ENCODE results near the gene TMEM17. TPM values are rescaled to one million over a fixed set of nuclear protein-coding genes. Genes with fewer than 3 reads are reported as not detected.
A peak's percentile ranks its signal among the peaks of the same experiment; 100 is the strongest.

Gene TMEM17
- total and polyA plus RNA-seq, 2 of the 13 experiments (the other 11 are each of a cell fraction or from before 2014, with no cell fraction given) = 0.22 to 0.50 TPM

GRCh38 chr2:62540408-62541168, 34.6 kb upstream of the TMEM17 start (continued):
- TF ChIP-seq, protein P1, sequence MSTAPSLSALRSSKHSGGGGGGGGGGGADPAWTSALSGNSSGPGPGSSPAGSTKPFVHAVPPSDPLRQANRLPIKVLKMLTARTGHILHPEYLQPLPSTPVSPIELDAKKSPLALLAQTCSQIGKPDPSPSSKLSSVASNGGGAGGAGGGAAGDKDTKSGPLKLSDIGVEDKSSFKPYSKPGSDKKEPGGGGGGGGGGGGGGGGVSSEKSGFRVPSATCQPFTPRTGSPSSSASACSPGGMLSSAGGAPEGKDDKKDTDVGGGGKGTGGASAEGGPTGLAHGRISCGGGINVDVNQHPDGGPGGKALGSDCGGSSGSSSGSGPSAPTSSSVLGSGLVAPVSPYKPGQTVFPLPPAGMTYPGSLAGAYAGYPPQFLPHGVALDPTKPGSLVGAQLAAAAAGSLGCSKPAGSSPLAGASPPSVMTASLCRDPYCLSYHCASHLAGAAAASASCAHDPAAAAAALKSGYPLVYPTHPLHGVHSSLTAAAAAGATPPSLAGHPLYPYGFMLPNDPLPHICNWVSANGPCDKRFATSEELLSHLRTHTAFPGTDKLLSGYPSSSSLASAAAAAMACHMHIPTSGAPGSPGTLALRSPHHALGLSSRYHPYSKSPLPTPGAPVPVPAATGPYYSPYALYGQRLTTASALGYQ (CRISPR knock-in tag; IDR thresholded peaks at IDR 0.05) = peak; percentile 72
- TF ChIP-seq RFX1 (IDR thresholded peaks at IDR 0.05) (peak; percentile 18; the same call in 1 of the 2 replicates), YEATS4 (CRISPR knock-in tag; IDR thresholded peaks at IDR 0.05; ENCODE audit: borderline replicate concordance) (no peak; the same call in 1 of the 2 replicates), ZMYM4 (CRISPR knock-in tag; IDR thresholded peaks at IDR 0.05) (peak; percentile 83), ZNF101 (CRISPR knock-in tag; IDR thresholded peaks at IDR 0.05; ENCODE audit: borderline replicate concordance, low read depth) (no peak), ZNF547 (CRISPR knock-in tag; IDR thresholded peaks at IDR 0.05) (no peak), BATF2 (CRISPR knock-in tag; IDR thresholded peaks at IDR 0.05) (no peak), SOX6 (IDR thresholded peaks at IDR 0.05) (no peak), SOX6 (CRISPR knock-in tag; IDR thresholded peaks at IDR 0.05) (peak; percentile 81), ZNF75D (CRISPR knock-in tag; IDR thresholded peaks at IDR 0.05; ENCODE audit: borderline replicate concordance) (no peak), IRF2 (CRISPR knock-in tag; IDR thresholded peaks at IDR 0.05) (peak; percentile 62; the same call in 1 of the 2 replicates), ATF7 (IDR thresholded peaks at IDR 0.05) (no peak), ATF7 (CRISPR knock-in tag; IDR thresholded peaks at IDR 0.05) (no peak), DPF2 (CRISPR knock-in tag; IDR thresholded peaks at IDR 0.05; ENCODE audit: borderline replicate concordance, low read depth) (peak; percentile 70; the same call in 1 of the 2 replicates), ZKSCAN5 (CRISPR knock-in tag; IDR thresholded peaks at IDR 0.05) (no peak), FOXP1 (IDR thresholded peaks at IDR 0.05) (no peak), FOXP1 (CRISPR knock-in tag; IDR thresholded peaks at IDR 0.05) (peak; percentile 74), ZFP36 (IDR thresholded peaks at IDR 0.05; ENCODE audit: borderline replicate concordance, low read depth, low read length, partially characterized antibody) (no peak), TEAD2 (CRISPR knock-in tag; IDR thresholded peaks at IDR 0.05) (no peak), RXRB (CRISPR knock-in tag; IDR thresholded peaks at IDR 0.05; ENCODE audit: borderline replicate concordance) (peak; percentile 66; the same call in 1 of the 2 replicates), TGIF2 (CRISPR knock-in tag; IDR thresholded peaks at IDR 0.05) (no peak), TCF12 (IDR thresholded peaks at IDR 0.05) (no peak), TCF12 (CRISPR knock-in tag; IDR thresholded peaks at IDR 0.05) (no peak), U2AF2 (IDR thresholded peaks at IDR 0.05; ENCODE audit: low read depth, low read length) (no peak), ADNP (CRISPR knock-in tag; IDR thresholded peaks at IDR 0.05) (no peak), KDM6A (CRISPR knock-in tag; IDR thresholded peaks at IDR 0.05; ENCODE audit: low read depth) (peak; percentile 85), NCOA2 (CRISPR knock-in tag; IDR thresholded peaks at IDR 0.05) (peak; percentile 84), RBFOX2 (IDR thresholded peaks at IDR 0.05; ENCODE audit: low read depth, low read length) (peak; percentile 39; the same call in 1 of the 2 replicates)
- TF ChIP-seq, protein P2, sequence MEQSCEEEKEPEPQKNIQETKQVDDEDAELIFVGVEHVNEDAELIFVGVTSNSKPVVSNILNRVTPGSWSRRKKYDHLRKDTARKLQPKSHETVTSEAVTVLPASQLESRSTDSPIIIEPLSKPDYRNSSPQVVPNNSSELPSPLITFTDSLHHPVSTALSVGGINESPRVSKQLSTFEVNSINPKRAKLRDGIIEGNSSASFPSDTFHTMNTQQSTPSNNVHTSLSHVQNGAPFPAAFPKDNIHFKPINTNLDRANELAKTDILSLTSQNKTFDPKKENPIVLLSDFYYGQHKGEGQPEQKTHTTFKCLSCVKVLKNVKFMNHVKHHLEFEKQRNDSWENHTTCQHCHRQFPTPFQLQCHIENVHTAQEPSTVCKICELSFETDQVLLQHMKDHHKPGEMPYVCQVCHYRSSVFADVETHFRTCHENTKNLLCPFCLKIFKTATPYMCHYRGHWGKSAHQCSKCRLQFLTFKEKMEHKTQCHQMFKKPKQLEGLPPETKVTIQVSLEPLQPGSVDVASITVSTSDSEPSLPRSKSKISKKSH (CRISPR knock-in tag; IDR thresholded peaks at IDR 0.05; ENCODE audit: borderline replicate concordance) = no peak
